MM.1S (cell line): Measurements from ENCODE around the gene CLCA4.

Source experiments
- EZH2phosphoT487 ChIP-seq: fragments of 300-600 bp; sonication (generic); IDR thresholded peaks from 2 replicates; pipeline ENCODE4 v1.6.1; 2018; ENCODE audit warnings: antibody characterized with exemption, low read length
- TF ChIP-seq, protein P1 (sequence below): fragments of 300-600 bp; sonication (generic); IDR thresholded peaks from 2 replicates; pipeline ENCODE4 v1.5.1; 2016; ENCODE audit warnings: antibody characterized with exemption, low read length, mixed read lengths

DNA sequence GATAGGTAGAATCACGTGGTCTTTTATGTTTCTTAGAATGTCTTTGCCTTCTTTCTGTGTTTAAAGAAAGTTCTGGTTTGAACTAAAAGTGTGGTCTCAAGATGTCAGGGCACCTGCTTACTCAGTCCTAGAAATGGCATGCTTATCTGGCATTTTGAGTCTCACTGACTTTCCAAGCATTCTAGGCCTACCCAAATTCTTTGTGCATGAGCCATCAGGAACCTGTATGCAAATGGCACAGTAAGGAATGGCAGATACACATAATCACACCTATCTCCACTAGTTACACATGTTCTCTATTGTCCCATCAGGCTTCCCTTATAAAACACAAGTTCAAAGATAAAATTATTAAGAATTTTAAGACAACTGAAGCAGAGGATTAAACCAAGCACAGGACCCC, 29.5 kb upstream of the CLCA4 start:
- TF ChIP-seq, protein P1, sequence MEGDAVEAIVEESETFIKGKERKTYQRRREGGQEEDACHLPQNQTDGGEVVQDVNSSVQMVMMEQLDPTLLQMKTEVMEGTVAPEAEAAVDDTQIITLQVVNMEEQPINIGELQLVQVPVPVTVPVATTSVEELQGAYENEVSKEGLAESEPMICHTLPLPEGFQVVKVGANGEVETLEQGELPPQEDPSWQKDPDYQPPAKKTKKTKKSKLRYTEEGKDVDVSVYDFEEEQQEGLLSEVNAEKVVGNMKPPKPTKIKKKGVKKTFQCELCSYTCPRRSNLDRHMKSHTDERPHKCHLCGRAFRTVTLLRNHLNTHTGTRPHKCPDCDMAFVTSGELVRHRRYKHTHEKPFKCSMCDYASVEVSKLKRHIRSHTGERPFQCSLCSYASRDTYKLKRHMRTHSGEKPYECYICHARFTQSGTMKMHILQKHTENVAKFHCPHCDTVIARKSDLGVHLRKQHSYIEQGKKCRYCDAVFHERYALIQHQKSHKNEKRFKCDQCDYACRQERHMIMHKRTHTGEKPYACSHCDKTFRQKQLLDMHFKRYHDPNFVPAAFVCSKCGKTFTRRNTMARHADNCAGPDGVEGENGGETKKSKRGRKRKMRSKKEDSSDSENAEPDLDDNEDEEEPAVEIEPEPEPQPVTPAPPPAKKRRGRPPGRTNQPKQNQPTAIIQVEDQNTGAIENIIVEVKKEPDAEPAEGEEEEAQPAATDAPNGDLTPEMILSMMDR = no peak
- TF ChIP-seq EZH2phosphoT487 = no peak
